HepG2 (cell line): Measurements from ENCODE around the gene MTRFR. TPM values are rescaled to one million over a fixed set of nuclear protein-coding genes. Genes with fewer than 3 reads are reported as not detected.

Experiments used
- ARNTL ChIP-seq: sonication (generic); formaldehyde crosslinking; IDR thresholded peaks from 2 replicates; pipeline ENCODE4 v1.4.0; 2020; ENCODE audit warnings: mild to moderate bottlenecking, missing genetic modification reagents
- ATAD3A ChIP-seq: sonication (generic); formaldehyde crosslinking; IDR thresholded peaks from 2 replicates; pipeline ENCODE4 v1.4.0; 2020; ENCODE audit warnings: missing genetic modification reagents
- HIC2 ChIP-seq: sonication (generic); formaldehyde crosslinking; IDR thresholded peaks from 2 replicates; pipeline ENCODE4 v1.9.0; 2022; ENCODE audit warnings: low read depth, missing genetic modification reagents
- ZBTB40 ChIP-seq, 2 experiments: fragments of 450-650 bp in 1 of 2; sonication (generic) in 1 of 2; formaldehyde crosslinking in 1 of 2; IDR thresholded peaks; 2 replicates each; pipeline versions ENCODE4 v1.6.1 to v1.8.0; 2016 to 2022; ENCODE audit warnings: antibody characterized with exemption in 1 of 2, mild to moderate bottlenecking in 1 of 2, missing genetic modification reagents in 1 of 2
- ZNF101 ChIP-seq: sonication (generic); formaldehyde crosslinking; IDR thresholded peaks from 2 replicates; pipeline ENCODE4 v1.4.0; 2020; ENCODE audit warnings: mild to moderate bottlenecking, low read depth, missing genetic modification reagents, borderline replicate concordance
- ZNF318 ChIP-seq: sonication (generic); formaldehyde crosslinking; IDR thresholded peaks from 2 replicates; pipeline ENCODE4 v1.4.0; 2020; ENCODE audit warnings: mild to moderate bottlenecking, missing genetic modification reagents
- ZNF446 ChIP-seq: sonication (generic); formaldehyde crosslinking; IDR thresholded peaks from 2 replicates; pipeline ENCODE4 v1.5.0; 2020; ENCODE audit warnings: mild to moderate bottlenecking, missing genetic modification reagents
- ZNF572 ChIP-seq: sonication (generic); formaldehyde crosslinking; IDR thresholded peaks from 2 replicates; pipeline ENCODE4 v1.5.1; 2020; ENCODE audit warnings: mild to moderate bottlenecking, missing genetic modification reagents
- polyA plus RNA-seq, 8 experiments: library from polyadenylated mRNA; depleted of rRNA in 3 of 8; stranded (reverse) in 7 of 8; unstranded in 1 of 8; fragments of >200 nt; fragmentation: Illumina TruSeq in 4 of 8; extraction: Trizol in 4 of 8; gene quantifications; 2 replicates each; pipeline versions ENCODE4 v1.2.1 to v1.2.3, GENCODE V29; 2011 to 2016; ENCODE audit warnings: low read depth in 4 of 8, missing spikeins in 1 of 8, mixed read lengths in 1 of 8; ENCODE audit not compliant: insufficient read depth in 1 of 8
- total RNA-seq, 5 experiments: library from RNA; depleted of rRNA; stranded (reverse); fragments of >200 nt; fragmentation: Illumina TruSeq; extraction: Trizol; gene quantifications; 2 replicates each; pipeline ENCODE4 v1.2.3, GENCODE V29; 2016; ENCODE audit warnings: low read depth in 1 of 5

The MTRFR gene
- total and polyA plus RNA-seq, 2 of the 13 experiments (the other 11 are each of a cell fraction or from before 2014, with no cell fraction given) = 7.1 to 9.9 TPM

GRCh38 chr12:123293178-123293760, 60.0 kb downstream of the MTRFR start (continued):
- TF ChIP-seq HIC2 (CRISPR knock-in tag) = no peak
- TF ChIP-seq ZNF101 (CRISPR knock-in tag) = peak; percentile 29; the same call in 1 of the 2 replicates
- no peak for TF ChIP-seq ZNF318 (CRISPR knock-in tag)
- TF ChIP-seq ZBTB40 (IDR thresholded peaks at IDR 0.05) = no peak
- TF ChIP-seq ZBTB40 (CRISPR knock-in tag; IDR thresholded peaks at IDR 0.05) = no peak
- TF ChIP-seq ATAD3A (CRISPR knock-in tag) = no peak
- 0 out of 2 replicates have a peak, but pooled peaks have one; percentile 54 for TF ChIP-seq ARNTL (CRISPR knock-in tag)
- TF ChIP-seq ZNF446 (CRISPR knock-in tag) = no peak
- TF ChIP-seq ZNF572 (CRISPR knock-in tag) = no peak
